Colonic mucosa (tissue), 4 donors: ENCODE measurements around the gene SAMD4B. TPM values are rescaled to one million over a fixed set of nuclear protein-coding genes. Genes with fewer than 3 reads are reported as not detected.
"Not testable (repeated sequence)": the region's sequence is repeated elsewhere in the genome, so short reads cannot be mapped to it uniquely, and the experiment has no call there.

Source experiments
- DNase-seq: peaks from one replicate; pipeline ENCODE4 v3.0.0-alpha.2; 2020
- H3K27ac ChIP-seq: fragments of 200-600 bp; one replicate; pipeline ENCODE4 v1.8.0; 2021
- H3K27me3 ChIP-seq: fragments of 200-600 bp; one replicate; pipeline ENCODE4 v1.8.0; 2021
- H3K36me3 ChIP-seq: fragments of 200-600 bp; one replicate; pipeline ENCODE4 v1.8.0; 2021
- H3K4me1 ChIP-seq: fragments of 200-600 bp; one replicate; pipeline ENCODE4 v1.8.0; 2021; ENCODE audit warnings: mild to moderate bottlenecking
- H3K4me3 ChIP-seq: fragments of 200-600 bp; one replicate; pipeline ENCODE4 v1.8.0; 2021
- H3K9ac ChIP-seq, 2 donors: one replicate each; pipeline ENCODE4 v1.7.0; 2013; ENCODE audit warnings: control low read depth in 2 of 2, low read depth in 2 of 2, low read length in 2 of 2
- H3K9me3 ChIP-seq: fragments of 200-600 bp; one replicate; pipeline ENCODE4 v1.8.0; 2021
- CTCF ChIP-seq: fragments of 200-600 bp; IDR thresholded peaks from one replicate; pipeline ENCODE4 v1.8.0; 2022; ENCODE audit warnings: antibody characterized with exemption, mild to moderate bottlenecking
- intact Hi-C: fragments of 100-400 bp; cut with DNase I; formaldehyde crosslinking; loops from one replicate; pipeline ENCODE4 v1.14.1; 2022
- total RNA-seq, 2 donors: library from RNA; stranded (reverse); fragmentation: NEBNext Ultra II Directional in 1 of 2; extraction: Animal tissue kit (Norgen Biotek cat#: 25700) in 1 of 2; gene quantifications; one replicate each; pipeline ENCODE4 v1.2.1, GENCODE V29; 2021
- donor health status: healthy.
- donor health status: DM: no; HTN: no; CAD: no.
- donor health status: DM: no; HTN: no; CAD: no.

Gene SAMD4B
- total RNA-seq, 2 donors from 2014 or later, result 63.9 to 73.7 TPM

- intact Hi-C loops, result no loop called here
- Histone ChIP-seq H3K27me3 (no peaks in the 10 kb centered on the region), H3K9ac (no peak overlapping the region), H3K4me3 (peak overlapping the region; percentile 34), H3K27ac (no peak overlapping the region), H3K9me3 (no peaks in the 10 kb centered on the region), H3K4me1 (no peaks in the 10 kb centered on the region), H3K36me3 (no peaks in the 10 kb centered on the region)
- no peak for TF ChIP-seq CTCF
- DNase-seq, result no peak
Measured at GRCh38 chr19:39334444-39334976, 7.7 kb upstream of the SAMD4B start.

- peak overlapping the region; percentile 73 to 76 for H3K9ac ChIP-seq
- TF ChIP-seq CTCF, result no peak
- H3K36me3 ChIP-seq, result no peaks in the 10 kb centered on the region
- intact Hi-C loops, result no loop called here
- no peak for DNase-seq
- peak overlapping the region; percentile 34 for H3K4me3 ChIP-seq
- H3K27me3 ChIP-seq, result no peaks in the 10 kb centered on the region
- H3K27ac ChIP-seq, result peak overlapping the region; percentile 75
- H3K9me3 ChIP-seq, result no peaks in the 10 kb centered on the region
- H3K4me1 ChIP-seq, result no peaks in the 10 kb centered on the region
Measured at GRCh38 chr19:39335168-39335548, 7.1 kb upstream of the SAMD4B start.

GRCh38 chr19:39336483-39336882 is 5.7 kb upstream of the SAMD4B start:
- no peaks in the 10 kb centered on the region for H3K9me3 ChIP-seq
- no peak overlapping the region for H3K4me3 ChIP-seq
- H3K9ac ChIP-seq, result peak overlapping the region in 1 of 2 donors; percentile 24
- TF ChIP-seq CTCF, result no peak
- H3K4me1 ChIP-seq, result peaks cover 5% of the 10 kb centered on the region
- H3K36me3 ChIP-seq, result no peaks in the 10 kb centered on the region
- no peaks in the 10 kb centered on the region for H3K27me3 ChIP-seq
- intact Hi-C loops, result no loop called here
- peak overlapping the region; percentile 24 for H3K27ac ChIP-seq
- no peak for DNase-seq

GRCh38 chr19:39339674-39340073 is 2.5 kb upstream of the SAMD4B start:
- no peak overlapping the region for H3K27ac ChIP-seq
- intact Hi-C loops, result no loop called here
- H3K36me3 ChIP-seq, result no peaks in the 10 kb centered on the region
- peaks cover 5% of the 10 kb centered on the region for H3K4me1 ChIP-seq
- TF ChIP-seq CTCF, result no peak
- DNase-seq, result no peak
- no peaks in the 10 kb centered on the region for H3K9me3 ChIP-seq
- H3K9ac ChIP-seq, result no peak overlapping the region
- H3K4me3 ChIP-seq, result no peak overlapping the region
- no peaks in the 10 kb centered on the region for H3K27me3 ChIP-seq

- H3K9me3 ChIP-seq, H3K27ac ChIP-seq, H3K4me1 ChIP-seq, H3K36me3 ChIP-seq, H3K9ac ChIP-seq, H3K4me3 ChIP-seq, intact Hi-C loops, H3K27me3 ChIP-seq, DNase-seq: not testable (repeated sequence)
Measured at GRCh38 chr19:39340156-39340555, 2.1 kb upstream of the SAMD4B start.

- Histone ChIP-seq H3K4me3 (peak overlapping the region; percentile 80), H3K27me3 (no peaks in the 10 kb centered on the region), H3K36me3 (no peaks in the 10 kb centered on the region), H3K4me1 (peaks cover 5% of the 10 kb centered on the region), H3K9me3 (no peaks in the 10 kb centered on the region), H3K27ac (peak overlapping the region; percentile 89), H3K9ac (peak overlapping the region; percentile 72 to 97)
- intact Hi-C loops, result no loop called here
- no peak for TF ChIP-seq CTCF
- DNase-seq, result peak; percentile 38
Measured at GRCh38 chr19:39341129-39341718, 997 bp upstream of the SAMD4B start.
